GM21447 (cell line): ENCODE results near the gene FCGR1A.
"Not testable (repeated sequence)": the region's sequence is repeated elsewhere in the genome, so short reads cannot be mapped to it uniquely, and the experiment has no call there.

Source experiments
- ATAC-seq: cut with Tn5 transposase; IDR thresholded peaks from one replicate; pipeline ENCODE4 v1.9.1; 2021; ENCODE audit not compliant: unreplicated experiment

FCGR1A gene

DNA sequence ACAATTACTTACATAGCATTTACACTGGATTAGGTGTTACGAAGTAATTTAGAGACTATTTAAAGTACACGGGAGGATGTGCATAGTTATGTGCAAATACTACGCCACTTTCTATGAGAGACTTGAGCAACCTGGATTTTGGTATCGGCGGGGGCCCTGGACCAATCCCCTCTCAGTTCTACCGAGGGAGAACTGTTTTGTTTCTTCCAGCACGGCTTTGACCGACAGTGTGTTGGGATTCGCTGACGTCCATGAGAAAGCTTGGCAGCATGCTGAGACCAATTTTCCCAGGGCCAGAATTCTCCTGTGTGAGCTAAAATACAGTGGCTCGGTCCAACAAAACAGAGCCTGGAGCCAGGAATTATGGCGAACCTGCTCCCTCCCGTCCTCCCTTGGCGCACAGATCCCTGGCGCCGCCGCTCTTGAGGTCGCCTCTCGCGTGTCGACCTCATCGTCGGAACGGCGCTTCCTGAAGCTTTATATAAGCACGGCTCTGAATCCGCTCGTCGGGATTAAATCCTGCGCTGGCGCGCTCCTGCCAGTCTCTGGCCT, 49.3 kb downstream of the FCGR1A start:
- ATAC-seq, result not testable (repeated sequence)

GRCh38 chr1:149832316-149833126, 50.0 kb downstream of the FCGR1A start:
- peak; percentile 68 for ATAC-seq

- peak; percentile 7 for ATAC-seq
Measured at GRCh38 chr1:149833144-149833543, 50.6 kb downstream of the FCGR1A start.

- not testable (repeated sequence) for ATAC-seq
Measured at GRCh38 chr1:149841149-149841548, 58.7 kb downstream of the FCGR1A start.
